ENCODE data around the gene ELMO1. TPM values are rescaled to one million over a fixed set of nuclear protein-coding genes. Genes with fewer than 3 reads are reported as not detected.

ELMO1 gene
- total and polyA plus RNA-seq, 9 donors, result 8.9 to 48.9 (median 28.0) TPM

- H3K27me3 ChIP-seq, result no peaks in the 10 kb centered on the region
- no peaks in the 10 kb centered on the region for H3K4me1 ChIP-seq (ENCODE audit: insufficient read depth)
- H3K36me3 ChIP-seq, result no peaks in the 10 kb centered on the region
- DNase-seq, result peak in 1 of 5 donors; percentile 20
- WGBS, 3 donors, result 95 to 98% (median 96%) methylated on average over 15 of the region's 15 CpGs
- peaks cover 0 to 3% of the 10 kb centered on the region in 2 donors for H3K9me3 ChIP-seq
- TF ChIP-seq EP300 (IDR thresholded peaks at IDR 0.05) (no peak), POLR2A (IDR thresholded peaks at IDR 0.05) (no peak)
- TF ChIP-seq, protein P1, sequence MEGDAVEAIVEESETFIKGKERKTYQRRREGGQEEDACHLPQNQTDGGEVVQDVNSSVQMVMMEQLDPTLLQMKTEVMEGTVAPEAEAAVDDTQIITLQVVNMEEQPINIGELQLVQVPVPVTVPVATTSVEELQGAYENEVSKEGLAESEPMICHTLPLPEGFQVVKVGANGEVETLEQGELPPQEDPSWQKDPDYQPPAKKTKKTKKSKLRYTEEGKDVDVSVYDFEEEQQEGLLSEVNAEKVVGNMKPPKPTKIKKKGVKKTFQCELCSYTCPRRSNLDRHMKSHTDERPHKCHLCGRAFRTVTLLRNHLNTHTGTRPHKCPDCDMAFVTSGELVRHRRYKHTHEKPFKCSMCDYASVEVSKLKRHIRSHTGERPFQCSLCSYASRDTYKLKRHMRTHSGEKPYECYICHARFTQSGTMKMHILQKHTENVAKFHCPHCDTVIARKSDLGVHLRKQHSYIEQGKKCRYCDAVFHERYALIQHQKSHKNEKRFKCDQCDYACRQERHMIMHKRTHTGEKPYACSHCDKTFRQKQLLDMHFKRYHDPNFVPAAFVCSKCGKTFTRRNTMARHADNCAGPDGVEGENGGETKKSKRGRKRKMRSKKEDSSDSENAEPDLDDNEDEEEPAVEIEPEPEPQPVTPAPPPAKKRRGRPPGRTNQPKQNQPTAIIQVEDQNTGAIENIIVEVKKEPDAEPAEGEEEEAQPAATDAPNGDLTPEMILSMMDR (IDR thresholded peaks at IDR 0.05), result no peak
- intact Hi-C loops (cut with DNase I), result no loop called here
- no peak overlapping the region for H3K27ac ChIP-seq
- no peak overlapping the region for H3K4me3 ChIP-seq
Observed at GRCh38 chr7:36855330-36855729, 593.3 kb downstream of the ELMO1 start.

DNA sequence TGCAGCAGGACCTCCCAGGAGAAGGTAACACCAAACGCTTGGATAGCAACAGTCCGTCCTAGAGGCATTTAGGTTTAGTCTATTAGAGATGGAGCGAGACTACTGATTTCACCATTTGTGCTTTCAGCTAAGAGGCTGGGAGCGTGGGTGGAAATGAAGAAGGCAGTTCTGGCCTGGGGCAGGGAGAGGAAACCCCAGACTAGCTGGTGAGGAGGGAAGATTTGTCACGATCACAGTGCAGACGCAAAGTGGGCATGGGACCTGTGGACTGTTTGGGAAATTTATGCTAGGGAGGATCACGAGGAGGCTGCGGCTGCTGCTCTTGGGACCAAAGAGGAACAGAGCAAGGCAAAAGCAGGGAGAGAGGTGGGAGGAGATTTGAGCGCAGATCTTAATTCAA is 594.0 kb downstream of the ELMO1 start:
- Histone ChIP-seq H3K9me3 (peaks cover 0 to 3% of the 10 kb centered on the region in 2 donors), H3K27me3 (no peaks in the 10 kb centered on the region), H3K4me1 (ENCODE audit: insufficient read depth) (no peaks in the 10 kb centered on the region), H3K36me3 (no peaks in the 10 kb centered on the region), H3K4me3 (no peak overlapping the region), H3K27ac (no peak overlapping the region)
- TF ChIP-seq POLR2A (IDR thresholded peaks at IDR 0.05) (no peak), EP300 (IDR thresholded peaks at IDR 0.05) (no peak)
- TF ChIP-seq, protein P1 (IDR thresholded peaks at IDR 0.05), result no peak
- WGBS, 3 donors, result 90 to 95% (median 94%) methylated on average over 9 of the region's 9 CpGs
- intact Hi-C loops (cut with DNase I), result no loop called here
- no peak for DNase-seq

- DNase-seq, result no peak
- Histone ChIP-seq H3K36me3 (no peaks in the 10 kb centered on the region), H3K27ac (no peak overlapping the region), H3K9me3 (peaks cover 0 to 3% of the 10 kb centered on the region in 2 donors), H3K4me1 (ENCODE audit: insufficient read depth) (no peaks in the 10 kb centered on the region), H3K27me3 (no peaks in the 10 kb centered on the region), H3K4me3 (no peak overlapping the region)
- intact Hi-C loops (cut with DNase I), result no loop called here
- 85 to 94% (median 89%) methylated on average over 1 of the region's 1 CpG for WGBS, 3 donors
- TF ChIP-seq, protein P1 (IDR thresholded peaks at IDR 0.05), result no peak
- TF ChIP-seq POLR2A (IDR thresholded peaks at IDR 0.05) (no peak), EP300 (IDR thresholded peaks at IDR 0.05) (no peak)
Observed at GRCh38 chr7:36852931-36853330, 595.7 kb downstream of the ELMO1 start.

DNA sequence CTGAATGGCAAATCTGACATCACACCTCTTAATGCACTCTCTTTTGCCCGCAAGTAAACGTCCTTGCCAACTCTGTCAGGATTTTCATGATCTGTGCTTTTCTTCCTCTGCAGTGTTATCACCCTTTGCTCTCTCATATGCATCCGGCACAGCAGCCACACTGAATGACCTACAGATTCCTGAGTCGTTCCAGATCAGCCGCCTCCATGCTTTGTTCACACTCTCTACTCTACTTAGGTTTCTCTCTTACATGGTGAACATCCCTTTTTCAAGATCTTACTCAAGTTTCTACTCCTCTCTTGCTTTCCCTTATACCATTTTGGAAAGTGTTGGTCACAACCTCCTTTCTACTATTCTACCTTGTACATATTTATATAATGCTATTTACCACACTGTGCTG is 596.6 kb downstream of the ELMO1 start:
- WGBS, 3 donors, result 51 to 62% (median 59%) methylated on average over 5 of the region's 5 CpGs
- DNase-seq, result no peak
- TF ChIP-seq, protein P1 (IDR thresholded peaks at IDR 0.05), result no peak
- TF ChIP-seq POLR2A (IDR thresholded peaks at IDR 0.05) (no peak), EP300 (IDR thresholded peaks at IDR 0.05) (no peak)
- Histone ChIP-seq H3K27ac (no peak overlapping the region), H3K27me3 (no peaks in the 10 kb centered on the region), H3K9me3 (no peaks in the 10 kb centered on the region), H3K4me1 (ENCODE audit: insufficient read depth) (no peaks in the 10 kb centered on the region), H3K36me3 (no peaks in the 10 kb centered on the region), H3K4me3 (no peak overlapping the region)
- intact Hi-C loops (cut with DNase I), result no loop called here

Data from ovary (tissue), 9 donors.